IPS-NIHi7 (cell line): ENCODE results near the gene BMPER.

Experiments used
- DNase-seq: peaks from one replicate; pipeline ENCODE4 v3.0.0; 2012; ENCODE audit warnings: mixed read lengths; ENCODE audit errors: extremely low spot score

Gene BMPER

GRCh38 chr7:33888166-33888565, 17.2 kb upstream of the BMPER start:
- peak; percentile 57 for DNase-seq

GRCh38 chr7:33892945-33893344, 12.4 kb upstream of the BMPER start:
- DNase-seq: no peak

GRCh38 chr7:33893377-33893776, 12.0 kb upstream of the BMPER start:
- no peak for DNase-seq

- peak; percentile 81 for DNase-seq
Measured at GRCh38 chr7:33895025-33895804, 10.1 kb upstream of the BMPER start.

- no peak for DNase-seq
Measured at GRCh38 chr7:33900501-33900900, 4.8 kb upstream of the BMPER start.

GRCh38 chr7:33901199-33901598, 4.1 kb upstream of the BMPER start:
- DNase-seq: no peak

- DNase-seq: peak; percentile 30
Measured at GRCh38 chr7:33901847-33902246, 3.5 kb upstream of the BMPER start.

- no peak for DNase-seq
Measured at GRCh38 chr7:33902746-33903145, 2.6 kb upstream of the BMPER start.

- DNase-seq: peak; percentile 39
Measured at GRCh38 chr7:33903791-33904680, 1.3 kb upstream of the BMPER start.

GRCh38 chr7:33904681-33905388, 504 bp upstream of the BMPER start:
- peak; percentile 58 for DNase-seq

- DNase-seq: no peak
Measured at GRCh38 chr7:33906697-33907096, 1.4 kb downstream of the BMPER start.

GRCh38 chr7:33907625-33908024, 2.3 kb downstream of the BMPER start:
- DNase-seq: no peak

- no peak for DNase-seq
Measured at GRCh38 chr7:33909318-33909717, 4.0 kb downstream of the BMPER start.

- DNase-seq: no peak
Measured at GRCh38 chr7:33909755-33910154, 4.4 kb downstream of the BMPER start.

- no peak for DNase-seq
Measured at GRCh38 chr7:33910756-33911155, 5.4 kb downstream of the BMPER start.

- DNase-seq: no peak
Measured at GRCh38 chr7:33916357-33917081, 11.2 kb downstream of the BMPER start.

GRCh38 chr7:33917661-33918060, 12.3 kb downstream of the BMPER start:
- DNase-seq: no peak

GRCh38 chr7:33918438-33919143, 13.3 kb downstream of the BMPER start:
- DNase-seq: no peak

GRCh38 chr7:33919449-33919848, 14.1 kb downstream of the BMPER start:
- DNase-seq: no peak

- no peak for DNase-seq
Measured at GRCh38 chr7:33921216-33921938, 16.0 kb downstream of the BMPER start.
